ENCODE results near the gene SPTAN1. TPM values are rescaled to one million over a fixed set of nuclear protein-coding genes. Genes with fewer than 3 reads are reported as not detected.

Gene SPTAN1
- total RNA-seq, 1 experiment from 2014 or later = 408 TPM

DNA sequence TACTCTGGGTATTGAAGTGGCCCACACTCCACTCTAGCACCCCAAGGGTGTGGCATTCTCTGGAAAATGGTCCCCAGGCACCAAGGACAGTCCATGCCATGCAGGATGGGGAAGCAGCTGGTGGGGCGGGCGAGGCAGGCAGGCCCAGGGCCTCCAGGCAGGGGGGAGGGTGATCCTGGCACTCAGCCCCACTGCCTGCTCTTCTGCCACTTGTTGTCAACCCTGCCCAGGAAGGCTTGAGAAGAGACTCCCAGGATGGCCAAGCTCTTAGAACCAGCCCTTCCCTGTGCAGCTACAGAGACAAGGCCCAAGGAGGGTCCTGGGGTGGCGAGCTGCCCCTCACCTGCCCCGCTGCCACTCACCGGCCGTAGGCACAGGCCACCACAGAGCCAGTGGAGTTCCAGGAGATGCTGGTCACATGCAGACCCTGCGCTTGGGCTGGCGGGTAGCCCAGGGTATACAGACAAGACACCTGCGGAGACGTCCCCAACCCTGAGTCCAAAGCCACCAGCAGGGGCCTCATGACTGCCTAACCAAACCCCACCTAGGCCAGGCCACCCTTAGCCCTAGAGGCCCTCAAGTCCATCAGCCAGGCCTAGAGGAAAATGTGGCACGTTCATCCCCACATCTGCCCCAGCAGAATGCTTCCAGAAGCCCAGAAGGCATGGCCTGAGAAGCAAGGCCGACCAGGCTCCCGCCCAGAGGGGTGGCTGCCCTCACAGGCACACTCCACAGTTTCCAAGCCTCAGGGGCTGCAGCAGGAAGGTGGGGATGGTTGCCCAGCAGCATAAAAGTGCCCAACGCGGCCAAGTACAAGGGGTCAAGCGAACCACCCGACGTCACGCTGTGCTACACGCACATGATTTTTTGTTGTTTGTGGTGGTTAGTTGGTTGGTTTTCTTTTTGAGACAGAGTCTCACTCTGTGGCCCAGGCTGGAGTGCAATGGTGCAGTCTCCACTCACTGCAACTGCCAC is 84.5 kb downstream of the SPTAN1 start:
- Histone ChIP-seq H3K27me3 (replicated peaks; ENCODE audit: control insufficient read depth, insufficient read depth, low read length) (no peaks in the 10 kb centered on the region), H3K4me1 (peaks cover 26% of the 10 kb centered on the region), H3K9me3 (no peaks in the 10 kb centered on the region), H3K36me3 (ENCODE audit: control insufficient read depth, insufficient read depth, low read length) (peaks cover 4% of the 10 kb centered on the region; the same call in 1 of the 2 replicates), H3K4me3 (ENCODE audit: low read depth, low read length) (no peak overlapping the region)
- peak overlapping the region; percentile 76 for H3K4me3 Mint-ChIP-seq (ENCODE audit: unreplicated experiment)
- H3K4me1 Mint-ChIP-seq (ENCODE audit: low read depth, unreplicated experiment) = peaks cover 5% of the 10 kb centered on the region
- TF ChIP-seq, protein P1, sequence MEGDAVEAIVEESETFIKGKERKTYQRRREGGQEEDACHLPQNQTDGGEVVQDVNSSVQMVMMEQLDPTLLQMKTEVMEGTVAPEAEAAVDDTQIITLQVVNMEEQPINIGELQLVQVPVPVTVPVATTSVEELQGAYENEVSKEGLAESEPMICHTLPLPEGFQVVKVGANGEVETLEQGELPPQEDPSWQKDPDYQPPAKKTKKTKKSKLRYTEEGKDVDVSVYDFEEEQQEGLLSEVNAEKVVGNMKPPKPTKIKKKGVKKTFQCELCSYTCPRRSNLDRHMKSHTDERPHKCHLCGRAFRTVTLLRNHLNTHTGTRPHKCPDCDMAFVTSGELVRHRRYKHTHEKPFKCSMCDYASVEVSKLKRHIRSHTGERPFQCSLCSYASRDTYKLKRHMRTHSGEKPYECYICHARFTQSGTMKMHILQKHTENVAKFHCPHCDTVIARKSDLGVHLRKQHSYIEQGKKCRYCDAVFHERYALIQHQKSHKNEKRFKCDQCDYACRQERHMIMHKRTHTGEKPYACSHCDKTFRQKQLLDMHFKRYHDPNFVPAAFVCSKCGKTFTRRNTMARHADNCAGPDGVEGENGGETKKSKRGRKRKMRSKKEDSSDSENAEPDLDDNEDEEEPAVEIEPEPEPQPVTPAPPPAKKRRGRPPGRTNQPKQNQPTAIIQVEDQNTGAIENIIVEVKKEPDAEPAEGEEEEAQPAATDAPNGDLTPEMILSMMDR (IDR thresholded peaks at IDR 0.05; ENCODE audit: insufficient read depth in 1 of 2, low read depth in 1 of 2, low read length in 1 of 2, severe bottlenecking in 1 of 2, unreplicated experiment in 1 of 2) = no peak
- DNase-seq = peak in 1 of 2 experiments; percentile 43
- intact Hi-C loops (cut with micrococcal nuclease; ENCODE audit: unreplicated experiment) = loop anchor here (2.0 to 5.0 kb wide), 2 partner anchors 140 to 150 kb away; partner anchors contain the start of gene TBC1D13
- ChIA-PET CTCF (interaction anchor here (0.6 to 2.1 kb wide), 14 partner anchors 9 to 342 kb away, joined by 3 to 16 read pairs (median 6); partner anchors contain the start of genes ENDOG, ODF2 and ZDHHC12), POLR2A (interaction anchor here (0.6 to 2.1 kb wide), 8 partner anchors 9 to 418 kb away, joined by 3 to 27 read pairs (median 6); partner anchors contain the start of genes SET and ZDHHC12)
- H3K27me3 Mint-ChIP-seq (ENCODE audit: insufficient read depth, unreplicated experiment) = no peaks in the 10 kb centered on the region
- peaks cover 87% of the 10 kb centered on the region for H3K36me3 Mint-ChIP-seq (ENCODE audit: insufficient read depth, unreplicated experiment)
- peak overlapping the region; percentile 95 for H3K27ac Mint-ChIP-seq (ENCODE audit: unreplicated experiment)
- no peaks in the 10 kb centered on the region for H3K9me3 Mint-ChIP-seq (ENCODE audit: unreplicated experiment)
- BruUV-seq (replicated peaks) = no TSS peak

DNA sequence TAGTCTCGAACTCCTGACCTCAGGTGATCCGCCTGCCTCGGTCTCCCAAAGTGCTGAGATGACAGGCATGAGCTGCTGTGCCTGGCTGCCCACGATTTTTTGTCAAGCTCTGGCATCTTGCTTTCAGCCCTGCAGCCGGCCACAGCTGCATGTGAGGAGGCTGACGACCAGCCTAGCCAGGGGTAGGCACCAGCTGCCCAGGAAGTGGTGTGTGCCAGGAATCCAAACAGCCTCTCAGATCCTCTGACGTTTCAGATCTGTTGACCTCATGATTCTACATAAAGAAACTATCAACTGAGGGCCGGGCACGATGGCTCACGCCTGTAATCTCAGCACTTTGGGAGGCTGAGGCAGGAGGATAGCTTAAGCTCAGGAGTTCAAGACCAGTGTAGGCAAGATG is 85.3 kb downstream of the SPTAN1 start:
- H3K36me3 Mint-ChIP-seq (ENCODE audit: insufficient read depth, unreplicated experiment) = peaks cover 81% of the 10 kb centered on the region
- Histone ChIP-seq H3K4me3 (ENCODE audit: low read depth, low read length) (no peak overlapping the region), H3K9me3 (no peaks in the 10 kb centered on the region), H3K27me3 (replicated peaks; ENCODE audit: control insufficient read depth, insufficient read depth, low read length) (no peaks in the 10 kb centered on the region), H3K4me1 (peaks cover 26% of the 10 kb centered on the region), H3K36me3 (ENCODE audit: control insufficient read depth, insufficient read depth, low read length) (peaks cover 4% of the 10 kb centered on the region; the same call in 1 of the 2 replicates)
- ChIA-PET POLR2A (no interaction called here), CTCF (no interaction called here)
- no peaks in the 10 kb centered on the region for H3K9me3 Mint-ChIP-seq (ENCODE audit: unreplicated experiment)
- H3K4me1 Mint-ChIP-seq (ENCODE audit: low read depth, unreplicated experiment) = peaks cover 7% of the 10 kb centered on the region
- BruUV-seq (replicated peaks) = no TSS peak
- TF ChIP-seq, protein P1 (IDR thresholded peaks at IDR 0.05; ENCODE audit: insufficient read depth in 1 of 2, low read depth in 1 of 2, low read length in 1 of 2, severe bottlenecking in 1 of 2, unreplicated experiment in 1 of 2) = no peak
- H3K4me3 Mint-ChIP-seq (ENCODE audit: unreplicated experiment) = no peak overlapping the region
- intact Hi-C loops (cut with micrococcal nuclease; ENCODE audit: unreplicated experiment) = loop anchor here (2.0 to 5.0 kb wide), 2 partner anchors 140 to 149 kb away; partner anchors contain the start of gene TBC1D13
- no peaks in the 10 kb centered on the region for H3K27me3 Mint-ChIP-seq (ENCODE audit: insufficient read depth, unreplicated experiment)
- no peak for DNase-seq
- no peak overlapping the region for H3K27ac Mint-ChIP-seq (ENCODE audit: unreplicated experiment)

DNA sequence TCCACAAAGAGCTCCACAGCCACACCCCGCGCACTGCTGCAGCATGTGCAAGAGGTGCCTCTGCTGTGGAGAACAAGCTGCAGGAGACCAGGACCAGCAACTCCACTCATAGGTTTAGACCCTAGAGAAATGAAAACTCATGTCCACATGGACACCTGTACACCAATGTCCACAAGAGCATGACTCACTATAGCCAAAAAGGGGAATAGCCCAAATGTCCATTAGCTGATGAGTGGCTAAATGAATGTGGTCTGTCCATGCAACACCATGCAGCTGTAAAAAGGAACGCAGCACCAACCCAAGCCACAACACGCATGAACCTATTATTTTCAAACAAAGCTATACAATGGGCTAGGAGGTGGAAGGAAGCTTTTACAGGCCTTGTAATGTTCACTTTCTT is 86.2 kb downstream of the SPTAN1 start:
- no peak overlapping the region for H3K4me3 ChIP-seq (ENCODE audit: low read depth, low read length)
- H3K4me1 ChIP-seq = peaks cover 26% of the 10 kb centered on the region
- H3K9me3 ChIP-seq = no peaks in the 10 kb centered on the region
- DNase-seq = no peak
- no peak overlapping the region for H3K27ac Mint-ChIP-seq (ENCODE audit: unreplicated experiment)
- intact Hi-C loops (cut with micrococcal nuclease; ENCODE audit: unreplicated experiment) = loop anchor here (5.0 kb wide), 1 partner anchor 141 kb away; no protein-coding TSS in a partner anchor
- no peak overlapping the region for H3K4me3 Mint-ChIP-seq (ENCODE audit: unreplicated experiment)
- H3K27me3 ChIP-seq (replicated peaks; ENCODE audit: control insufficient read depth, insufficient read depth, low read length) = no peaks in the 10 kb centered on the region
- ChIA-PET CTCF (no interaction called here), POLR2A (interaction anchor here (0.6 kb wide), 1 partner anchor 51 kb away, joined by 5 read pairs; the partner anchor contains the start of gene SET)
- peaks cover 11% of the 10 kb centered on the region for H3K4me1 Mint-ChIP-seq (ENCODE audit: low read depth, unreplicated experiment)
- TF ChIP-seq, protein P1 (IDR thresholded peaks at IDR 0.05; ENCODE audit: insufficient read depth in 1 of 2, low read depth in 1 of 2, low read length in 1 of 2, severe bottlenecking in 1 of 2, unreplicated experiment in 1 of 2) = no peak
- H3K27me3 Mint-ChIP-seq (ENCODE audit: insufficient read depth, unreplicated experiment) = no peaks in the 10 kb centered on the region
- H3K36me3 Mint-ChIP-seq (ENCODE audit: insufficient read depth, unreplicated experiment) = peaks cover 72% of the 10 kb centered on the region
- no peaks in the 10 kb centered on the region for H3K9me3 Mint-ChIP-seq (ENCODE audit: unreplicated experiment)
- no TSS peak for BruUV-seq (replicated peaks)
- H3K36me3 ChIP-seq (ENCODE audit: control insufficient read depth, insufficient read depth, low read length) = peaks cover 2% of the 10 kb centered on the region; the same call in 1 of the 2 replicates
